Neuron (in vitro differentiated cells): Measurements from ENCODE around the gene ADARB2.

Experiments used
- H2AFZ ChIP-seq: one replicate; pipeline ENCODE4 v1.6.1; 2013; ENCODE audit warnings: low read depth, mild to moderate bottlenecking, inconsistent platforms, low read length, moderate library complexity
- H3K27me3 ChIP-seq: one replicate; pipeline ENCODE4 v1.6.1; 2013; ENCODE audit warnings: low read length; ENCODE audit not compliant: insufficient read depth
- H3K36me3 ChIP-seq: one replicate; pipeline ENCODE4 v1.6.1; 2013; ENCODE audit warnings: low read length; ENCODE audit not compliant: insufficient read depth
- H3K4me1 ChIP-seq: one replicate; pipeline ENCODE4 v1.6.1; 2013; ENCODE audit warnings: low read length; ENCODE audit not compliant: insufficient read depth
- H3K4me3 ChIP-seq: 2 replicates; pipeline ENCODE4 v1.5.1; 2013; ENCODE audit warnings: mild to moderate bottlenecking, low read length, moderate library complexity
- H3K9me3 ChIP-seq: one replicate; pipeline ENCODE4 v1.6.1; 2013; ENCODE audit warnings: low read length

ADARB2 gene

DNA sequence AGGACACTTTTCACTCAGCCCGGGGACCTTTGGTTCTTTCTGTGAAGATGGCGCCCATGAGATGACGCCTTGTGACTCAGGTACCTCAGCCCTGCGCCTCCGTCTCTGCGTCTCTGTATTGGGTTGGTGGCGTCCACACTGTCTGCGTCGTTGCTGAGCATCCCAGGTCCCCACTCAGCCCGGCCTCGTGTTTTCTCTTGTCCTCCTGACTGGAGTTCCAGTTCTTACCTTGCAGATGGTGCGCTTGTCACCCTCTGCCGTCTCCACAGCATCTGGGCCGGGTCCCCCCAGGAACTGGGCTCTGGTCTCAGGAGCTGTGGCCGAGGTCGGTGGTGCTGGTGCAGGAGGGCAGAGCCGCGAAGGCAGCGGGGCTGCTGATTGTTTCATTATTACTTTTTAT, 530.7 kb downstream of the ADARB2 start:
- H2AFZ ChIP-seq: no peak overlapping the region
- H3K9me3 ChIP-seq: no peaks in the 10 kb centered on the region
- no peak overlapping the region for H3K4me3 ChIP-seq
- H3K4me1 ChIP-seq: no peaks in the 10 kb centered on the region
- H3K36me3 ChIP-seq: no peaks in the 10 kb centered on the region
- H3K27me3 ChIP-seq: peaks cover 8% of the 10 kb centered on the region

DNA sequence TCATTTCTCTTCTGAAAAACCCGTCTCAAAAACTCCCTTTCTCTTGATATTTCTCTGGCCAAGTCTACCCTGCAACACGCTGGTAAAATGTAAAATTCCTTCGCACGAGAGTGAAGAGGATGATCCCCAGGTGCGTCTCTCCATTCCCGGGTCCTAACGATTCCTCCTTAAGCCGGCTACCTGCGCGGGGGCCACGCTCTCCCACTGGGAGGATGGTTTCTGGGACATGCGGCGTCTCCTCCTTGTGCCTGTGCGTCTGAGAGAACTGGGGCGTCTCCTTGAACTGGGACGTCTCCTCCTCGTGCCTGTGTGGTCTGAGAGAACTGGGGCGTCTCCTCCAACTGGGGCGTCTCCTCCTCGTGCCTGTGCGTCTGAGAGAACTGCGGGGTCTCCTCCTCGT, 531.2 kb downstream of the ADARB2 start:
- no peaks in the 10 kb centered on the region for H3K36me3 ChIP-seq
- H2AFZ ChIP-seq: no peak overlapping the region
- no peak overlapping the region for H3K4me3 ChIP-seq
- peaks cover 8% of the 10 kb centered on the region for H3K27me3 ChIP-seq
- H3K9me3 ChIP-seq: no peaks in the 10 kb centered on the region
- no peaks in the 10 kb centered on the region for H3K4me1 ChIP-seq

DNA sequence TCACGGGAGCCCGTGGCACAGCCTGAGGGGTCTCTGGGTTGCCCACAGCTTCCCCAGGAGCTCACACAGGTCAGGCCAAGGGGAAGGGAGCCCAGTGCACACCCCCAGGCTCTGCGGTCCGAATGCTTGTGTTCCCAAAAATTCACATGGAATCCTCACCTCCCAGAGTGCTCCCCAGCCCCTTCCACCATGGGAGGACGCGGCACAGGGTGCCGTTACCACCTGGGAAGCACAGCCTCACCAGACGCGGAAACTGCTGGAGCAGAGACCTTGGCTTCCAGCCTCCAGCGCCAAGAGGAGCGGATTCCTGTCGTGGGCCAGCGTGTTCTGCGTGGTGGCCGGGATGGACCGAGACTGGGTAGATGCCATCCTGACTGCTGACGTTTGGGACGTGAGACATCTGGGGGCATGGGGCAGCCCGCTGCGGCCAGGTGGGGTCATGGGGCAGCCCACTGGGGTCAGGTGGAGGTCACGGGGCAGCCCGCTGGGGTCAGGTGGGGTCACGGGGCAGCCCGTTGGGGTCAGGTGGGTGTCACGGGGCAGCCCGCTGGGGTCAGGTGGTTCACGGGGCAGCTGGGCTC, 531.8 kb downstream of the ADARB2 start:
- peaks cover 5% of the 10 kb centered on the region for H3K27me3 ChIP-seq
- H3K4me1 ChIP-seq: no peaks in the 10 kb centered on the region
- H3K9me3 ChIP-seq: no peaks in the 10 kb centered on the region
- H3K36me3 ChIP-seq: no peaks in the 10 kb centered on the region
- no peak overlapping the region for H3K4me3 ChIP-seq
- no peak overlapping the region for H2AFZ ChIP-seq

DNA sequence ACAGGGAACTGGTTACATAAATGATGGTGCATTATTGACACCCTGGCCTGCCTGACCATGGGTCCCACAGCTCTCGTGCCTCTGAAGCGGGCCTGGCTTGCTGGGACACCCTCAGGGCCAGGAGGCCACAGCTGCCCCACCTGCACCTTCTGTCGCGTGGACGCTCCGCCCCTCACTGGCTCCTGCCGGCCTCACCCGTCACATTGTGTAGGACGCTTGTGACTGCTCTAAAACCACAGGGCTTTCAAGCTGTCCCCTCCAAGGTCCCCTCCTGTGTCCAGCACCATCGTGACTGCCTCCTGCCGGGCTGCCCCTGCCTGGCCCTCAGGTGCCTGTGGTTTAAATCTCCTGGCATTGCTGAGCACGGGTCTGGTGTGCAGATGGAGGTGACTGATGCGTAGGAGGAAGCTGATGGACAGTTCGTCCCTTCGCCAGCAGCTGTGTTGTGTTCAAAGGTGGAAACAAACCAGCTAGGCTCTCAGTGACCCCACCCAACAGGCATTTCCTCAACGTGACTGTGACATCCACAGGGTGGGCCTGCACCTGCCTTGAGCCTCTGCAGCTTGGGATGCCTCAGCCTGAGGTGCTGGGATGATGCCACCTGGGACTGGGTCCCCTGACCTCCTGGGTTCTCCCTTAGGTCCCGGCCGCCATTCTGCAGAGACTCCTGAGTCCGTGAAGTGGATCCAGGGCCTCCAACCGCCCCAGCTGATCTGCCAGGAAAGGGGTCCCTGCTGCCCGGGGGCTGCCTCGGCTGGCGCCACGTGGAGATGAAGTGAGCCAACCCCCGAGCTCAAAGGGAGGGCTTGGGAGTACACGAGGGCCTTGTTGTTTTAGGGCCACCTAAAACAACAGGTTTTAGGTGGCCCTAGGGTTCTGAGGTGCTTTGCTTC, 532.6 kb downstream of the ADARB2 start:
- H3K36me3 ChIP-seq: no peaks in the 10 kb centered on the region

DNA sequence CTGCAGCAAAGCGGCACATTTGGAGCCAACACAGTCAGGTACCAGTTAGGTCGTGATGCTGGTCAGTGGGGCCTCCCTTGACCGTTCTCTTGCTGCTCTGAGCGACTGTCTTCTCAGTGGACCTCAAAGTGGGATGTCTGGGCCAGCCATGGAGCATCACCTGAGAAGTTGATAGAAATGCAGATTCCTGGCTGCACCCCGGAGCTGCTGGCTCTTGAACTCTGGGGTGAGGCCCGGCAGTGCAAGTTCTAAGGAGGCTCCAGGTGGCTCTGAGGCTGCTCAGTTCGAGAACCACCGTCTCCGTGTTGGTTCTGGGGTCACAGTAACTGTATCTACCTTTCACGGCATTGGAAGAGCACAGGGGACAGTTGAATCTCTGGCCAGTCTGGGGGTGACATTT, 533.6 kb downstream of the ADARB2 start:
- Histone ChIP-seq H3K36me3 (no peaks in the 10 kb centered on the region), H3K4me1 (no peaks in the 10 kb centered on the region), H3K9me3 (no peaks in the 10 kb centered on the region)

More for the DNA sequence above, 532.6 kb downstream of the ADARB2 start:
- Histone ChIP-seq H3K4me3 (no peak overlapping the region), H2AFZ (no peak overlapping the region), H3K4me1 (no peaks in the 10 kb centered on the region), H3K27me3 (peaks cover 3% of the 10 kb centered on the region), H3K9me3 (no peaks in the 10 kb centered on the region)

DNA sequence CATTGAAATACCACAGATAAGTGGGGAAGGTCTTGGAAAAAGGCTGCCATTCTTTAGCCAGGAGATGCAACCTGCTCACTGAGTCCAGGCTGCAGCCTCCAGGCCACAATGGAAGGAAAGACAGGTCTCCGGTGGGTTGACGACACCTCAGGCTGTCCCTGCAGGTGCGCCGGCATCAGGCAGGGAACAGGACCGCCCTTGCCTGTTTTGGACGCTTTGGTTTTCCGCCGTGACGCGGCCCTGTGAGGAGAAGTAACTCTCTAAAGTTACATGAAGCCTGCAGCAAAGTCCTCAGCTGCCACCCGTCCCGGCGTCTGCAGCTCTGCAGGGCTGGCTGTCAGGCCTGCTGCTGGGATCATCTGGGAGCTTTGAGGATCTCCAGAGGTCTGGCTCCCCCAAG, 534.1 kb downstream of the ADARB2 start:
- H3K27me3 ChIP-seq: peaks cover 9% of the 10 kb centered on the region
- H2AFZ ChIP-seq: no peak overlapping the region
- H3K4me3 ChIP-seq: no peak overlapping the region
- H3K36me3 ChIP-seq: no peaks in the 10 kb centered on the region
- H3K4me1 ChIP-seq: no peaks in the 10 kb centered on the region
- H3K9me3 ChIP-seq: no peaks in the 10 kb centered on the region

More for the DNA sequence above, 533.6 kb downstream of the ADARB2 start:
- Histone ChIP-seq H2AFZ (no peak overlapping the region), H3K4me3 (no peak overlapping the region), H3K27me3 (peaks cover 5% of the 10 kb centered on the region)

DNA sequence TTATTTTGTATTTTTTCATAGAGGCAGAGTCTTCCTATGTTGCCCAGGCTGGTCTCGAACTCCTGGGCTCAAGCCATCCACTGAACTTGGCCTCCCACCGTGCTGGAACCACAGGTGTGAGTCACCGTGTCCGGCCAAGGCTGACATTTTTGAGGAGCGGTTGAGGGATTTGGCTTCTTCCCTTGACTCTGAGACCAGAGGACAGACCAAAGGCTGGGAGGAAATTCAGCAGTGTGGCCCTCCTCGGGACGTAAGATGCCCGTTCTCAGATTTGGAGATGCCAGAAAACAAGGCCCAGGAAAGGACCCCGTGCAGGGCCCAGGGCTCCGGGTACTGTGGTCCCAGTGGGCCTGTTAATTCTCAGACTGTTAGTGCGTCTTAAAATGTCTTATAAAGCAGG, 535.0 kb downstream of the ADARB2 start:
- Histone ChIP-seq H3K4me1 (no peaks in the 10 kb centered on the region), H3K36me3 (no peaks in the 10 kb centered on the region), H2AFZ (no peak overlapping the region), H3K9me3 (no peaks in the 10 kb centered on the region), H3K4me3 (no peak overlapping the region), H3K27me3 (peaks cover 8% of the 10 kb centered on the region)

DNA sequence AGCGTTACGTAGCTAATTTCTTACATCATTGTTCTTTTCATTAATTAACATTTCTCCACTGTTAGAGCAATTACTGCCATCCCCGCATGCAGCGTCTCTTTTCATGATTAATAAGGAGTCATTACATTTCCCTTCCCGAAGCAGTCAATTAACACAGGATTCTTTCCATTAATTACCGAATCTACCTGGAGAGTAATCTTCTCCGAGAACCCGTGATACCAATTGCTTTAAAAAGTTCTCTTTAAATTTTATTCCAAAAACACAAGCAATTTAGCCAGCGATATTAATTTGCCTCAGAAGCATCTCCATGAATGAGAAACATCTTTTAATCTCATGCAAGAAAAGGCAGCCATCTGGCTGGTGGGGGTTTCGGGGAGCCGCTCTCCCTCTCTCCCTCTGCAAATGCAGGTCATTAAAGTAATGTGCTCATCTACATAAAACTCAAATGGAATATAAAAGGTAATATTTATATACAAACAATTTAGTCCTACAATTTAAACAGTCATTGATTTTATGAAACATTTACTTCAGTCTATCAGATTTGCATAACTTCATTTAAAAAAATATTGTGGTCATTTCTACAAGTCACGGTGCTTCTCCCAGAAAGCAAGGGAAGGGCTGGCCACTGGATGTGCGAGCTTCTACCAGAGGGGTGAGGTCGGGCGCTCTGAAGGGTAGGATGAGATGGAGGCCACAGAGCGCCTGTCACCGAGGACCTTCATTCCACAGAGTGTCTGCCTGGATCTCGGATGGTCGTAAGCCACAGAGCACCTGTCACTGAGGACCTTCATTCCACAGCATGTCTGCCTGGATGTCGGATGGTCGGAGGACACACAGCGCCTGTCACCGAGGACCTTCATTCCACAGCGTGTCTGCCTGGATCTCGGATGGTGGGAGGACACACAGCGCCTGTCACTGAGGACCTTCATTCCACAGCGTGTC, 536.2 kb downstream of the ADARB2 start:
- Histone ChIP-seq H3K4me3 (no peak overlapping the region), H3K27me3 (peaks cover 8% of the 10 kb centered on the region), H3K9me3 (no peaks in the 10 kb centered on the region), H3K36me3 (no peaks in the 10 kb centered on the region), H2AFZ (no peak overlapping the region), H3K4me1 (no peaks in the 10 kb centered on the region)

DNA sequence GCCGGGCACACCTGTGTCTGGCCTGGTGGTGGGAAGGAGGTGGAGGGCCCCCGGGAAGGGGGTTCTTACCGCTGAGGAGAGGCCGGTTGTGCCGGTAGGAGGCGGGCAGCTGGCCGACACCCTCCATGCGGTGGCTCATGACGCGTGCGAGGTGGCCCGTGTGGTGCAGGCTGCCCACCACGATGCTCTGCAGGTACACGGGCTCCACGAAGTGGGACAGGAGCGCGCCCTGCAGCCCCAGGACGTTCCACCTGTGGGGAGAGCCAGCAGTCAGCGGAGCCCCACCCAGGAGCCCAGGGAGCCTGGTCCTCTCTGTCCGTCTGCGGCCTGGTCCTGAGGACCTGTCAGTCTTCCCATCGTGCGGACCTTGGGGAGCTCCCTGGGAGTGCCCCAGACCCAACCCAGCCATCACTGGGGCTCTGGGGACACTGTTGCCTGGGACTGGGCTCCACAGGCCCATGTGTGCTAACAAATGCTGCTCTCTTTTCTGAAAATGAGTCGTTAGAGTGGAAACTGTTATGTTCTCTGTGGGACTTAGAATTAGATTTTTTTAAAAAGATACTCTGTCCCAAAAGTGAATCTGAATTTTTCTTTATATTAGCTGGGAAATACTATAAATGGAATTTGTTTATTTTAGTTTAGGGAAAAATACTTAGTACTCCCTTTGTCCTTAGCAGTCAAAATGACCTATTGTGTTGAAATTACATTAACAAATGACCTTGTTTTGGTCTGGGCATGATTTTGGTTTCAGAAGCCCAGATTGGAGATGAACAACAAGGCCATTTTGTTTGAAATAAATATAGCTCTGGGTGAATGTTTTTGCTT, 537.2 kb downstream of the ADARB2 start:
- Histone ChIP-seq H3K9me3 (no peaks in the 10 kb centered on the region), H3K36me3 (no peaks in the 10 kb centered on the region), H3K4me1 (no peaks in the 10 kb centered on the region), H3K27me3 (peaks cover 8% of the 10 kb centered on the region), H3K4me3 (no peak overlapping the region), H2AFZ (no peak overlapping the region)

DNA sequence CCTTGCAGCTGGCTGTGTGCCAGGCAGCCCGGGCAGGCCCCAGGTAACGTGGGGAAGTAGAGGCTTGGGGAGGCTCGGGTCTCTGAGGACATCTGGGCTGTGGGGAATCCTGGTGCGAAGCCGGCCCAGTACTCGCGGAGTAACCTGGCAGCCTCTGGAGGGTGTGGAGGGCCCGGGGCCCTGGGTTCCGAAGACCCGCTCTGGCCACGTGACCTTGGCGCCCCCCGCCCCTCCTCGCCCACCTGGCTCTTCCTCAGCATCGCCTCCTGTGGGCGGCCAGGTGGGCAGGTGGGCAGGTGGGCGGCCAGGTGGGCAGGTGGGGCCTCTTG, 538.0 kb downstream of the ADARB2 start:
- no peaks in the 10 kb centered on the region for H3K36me3 ChIP-seq
- H2AFZ ChIP-seq: no peak overlapping the region
- no peaks in the 10 kb centered on the region for H3K9me3 ChIP-seq
- H3K27me3 ChIP-seq: peaks cover 8% of the 10 kb centered on the region
- no peak overlapping the region for H3K4me3 ChIP-seq
- no peaks in the 10 kb centered on the region for H3K4me1 ChIP-seq

DNA sequence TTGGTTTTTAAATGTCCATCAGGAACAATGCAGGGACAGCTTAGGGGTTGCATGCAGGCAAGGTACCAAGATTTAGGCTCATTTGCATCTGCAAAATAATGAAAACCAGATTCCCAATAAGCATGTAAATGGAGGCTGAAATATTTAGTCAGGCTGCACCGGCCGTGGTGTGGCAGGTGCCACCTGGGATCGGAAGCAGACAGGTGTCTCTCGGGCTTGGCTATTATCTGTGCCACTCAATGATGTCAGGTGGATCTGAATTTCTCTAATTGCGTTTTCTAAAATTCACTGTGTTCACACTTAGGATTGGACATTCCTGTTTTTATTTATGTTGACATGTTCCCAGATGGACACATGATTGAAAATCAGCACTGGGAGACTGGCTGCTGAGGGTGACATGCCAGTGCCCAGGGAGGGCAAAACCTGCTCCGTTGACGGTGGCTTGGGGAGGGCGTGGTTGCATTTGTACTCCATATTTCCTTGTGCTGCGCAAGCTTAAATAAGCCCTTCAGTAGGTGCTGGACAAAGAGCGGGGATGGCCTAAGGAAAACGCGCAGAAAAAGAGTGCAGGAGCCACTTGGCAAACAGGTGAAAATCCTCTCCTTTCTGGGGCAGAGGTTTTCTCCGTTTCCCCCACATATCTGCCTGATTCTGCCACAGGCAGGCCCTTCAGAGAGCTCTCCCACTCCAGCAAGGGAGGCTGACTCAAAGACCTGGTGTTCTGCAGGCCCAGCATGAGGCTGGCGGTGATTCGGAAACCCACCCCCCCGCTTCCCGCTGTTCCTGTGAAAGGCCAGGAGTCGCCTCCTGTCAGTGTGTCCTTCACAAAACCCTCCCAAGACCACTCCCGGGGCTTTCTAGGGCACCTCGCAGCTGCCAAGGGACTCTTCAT, 538.6 kb downstream of the ADARB2 start:
- no peaks in the 10 kb centered on the region for H3K9me3 ChIP-seq
- H3K4me1 ChIP-seq: no peaks in the 10 kb centered on the region
- no peak overlapping the region for H3K4me3 ChIP-seq
- H2AFZ ChIP-seq: no peak overlapping the region
- peaks cover 8% of the 10 kb centered on the region for H3K27me3 ChIP-seq
- H3K36me3 ChIP-seq: no peaks in the 10 kb centered on the region

DNA sequence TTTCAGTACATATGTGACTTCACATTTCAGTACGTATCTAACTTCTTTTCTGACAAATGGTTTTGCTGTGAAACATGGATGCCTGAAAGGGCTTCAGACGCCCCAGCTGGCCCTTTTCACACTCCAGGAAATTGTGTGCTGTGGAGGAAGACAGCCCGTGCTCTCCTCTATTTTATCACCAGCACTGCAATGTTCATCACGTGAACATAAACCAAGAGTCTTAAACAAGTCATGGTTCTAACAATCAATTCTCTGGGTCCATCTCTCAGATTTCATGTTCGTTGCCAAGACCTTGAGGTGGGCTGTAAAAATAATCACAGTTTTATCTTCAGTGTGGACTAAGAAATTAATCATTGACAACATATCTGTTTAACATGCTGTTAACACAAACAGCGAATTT, 539.9 kb downstream of the ADARB2 start:
- Histone ChIP-seq H3K4me3 (no peak overlapping the region), H2AFZ (no peak overlapping the region), H3K9me3 (no peaks in the 10 kb centered on the region), H3K36me3 (no peaks in the 10 kb centered on the region), H3K4me1 (no peaks in the 10 kb centered on the region), H3K27me3 (peaks cover 8% of the 10 kb centered on the region)
